CD4-positive, alpha-beta T cell treated with Interleukin-4 for 1 hour (primary cell): ENCODE measurements around the gene TSPAN9.

Source experiments
- DNase-seq, 2 donors: peaks; one replicate each; pipeline ENCODE4 v3.0.0-alpha.2; 2020 to 2022

Gene TSPAN9

GRCh38 chr12:3103806-3104205, 26.6 kb downstream of the TSPAN9 start:
- no peak for DNase-seq

- DNase-seq = no peak
Measured at GRCh38 chr12:3105690-3106479, 28.7 kb downstream of the TSPAN9 start.

- no peak for DNase-seq
Measured at GRCh38 chr12:3106579-3106978, 29.4 kb downstream of the TSPAN9 start.

- DNase-seq = no peak
Measured at GRCh38 chr12:3107071-3107583, 29.9 kb downstream of the TSPAN9 start.

- no peak for DNase-seq
Measured at GRCh38 chr12:3107954-3108353, 30.8 kb downstream of the TSPAN9 start.

GRCh38 chr12:3110578-3110977, 33.4 kb downstream of the TSPAN9 start:
- DNase-seq = no peak

GRCh38 chr12:3113671-3114325, 36.6 kb downstream of the TSPAN9 start:
- no peak for DNase-seq

GRCh38 chr12:3114671-3115070, 37.5 kb downstream of the TSPAN9 start:
- DNase-seq = no peak

GRCh38 chr12:3115078-3115477, 37.9 kb downstream of the TSPAN9 start:
- DNase-seq = no peak

GRCh38 chr12:3116106-3116844, 39.1 kb downstream of the TSPAN9 start:
- no peak for DNase-seq

- DNase-seq = no peak
Measured at GRCh38 chr12:3117144-3117581, 40.0 kb downstream of the TSPAN9 start.

GRCh38 chr12:3117591-3118015, 40.4 kb downstream of the TSPAN9 start:
- no peak for DNase-seq

GRCh38 chr12:3119192-3119755, 42.1 kb downstream of the TSPAN9 start:
- no peak for DNase-seq

GRCh38 chr12:3119756-3120601, 42.8 kb downstream of the TSPAN9 start:
- no peak for DNase-seq

- no peak for DNase-seq
Measured at GRCh38 chr12:3120701-3121100, 43.5 kb downstream of the TSPAN9 start.

- no peak for DNase-seq
Measured at GRCh38 chr12:3122841-3123678, 45.9 kb downstream of the TSPAN9 start.

- DNase-seq = no peak
Measured at GRCh38 chr12:3123729-3124128, 46.5 kb downstream of the TSPAN9 start.

- no peak for DNase-seq
Measured at GRCh38 chr12:3124917-3125316, 47.7 kb downstream of the TSPAN9 start.

- no peak for DNase-seq
Measured at GRCh38 chr12:3125674-3126073, 48.5 kb downstream of the TSPAN9 start.

- DNase-seq = no peak
Measured at GRCh38 chr12:3127832-3128231, 50.7 kb downstream of the TSPAN9 start.
